AG20443 (cell line): ENCODE results near the gene MEGF10.
A peak's percentile ranks its signal among the peaks of the same experiment; 100 is the strongest.
"Not testable (repeated sequence)": the region's sequence is repeated elsewhere in the genome, so short reads cannot be mapped to it uniquely, and the experiment has no call there.

Source experiments
- DNase-seq: peaks from one replicate; pipeline ENCODE4 v3.0.0; 2012; ENCODE audit warnings: low spot score, mixed read lengths

Gene MEGF10

GRCh38 chr5:127290019-127290945 lies at the start of gene MEGF10:
Gene MEGF10 (plus strand): TSS chr5:127290796. CDS start chr5:127331309, 40,513 bp downstream.
- DNase-seq: peak; percentile 85

- no peak for DNase-seq
These were observed 47.6 kb upstream of the MEGF10 start for GRCh38 chr5:127243011-127243410.

- DNase-seq: no peak
These were observed 35.8 kb upstream of the MEGF10 start for GRCh38 chr5:127254729-127255284.

- DNase-seq: no peak
These were observed 33.6 kb upstream of the MEGF10 start for GRCh38 chr5:127256886-127257597.

GRCh38 chr5:127260686-127261085 lies 29.9 kb upstream of the MEGF10 start:
- DNase-seq: no peak

- DNase-seq: not testable (repeated sequence)
These were observed 25.1 kb upstream of the MEGF10 start for GRCh38 chr5:127265473-127265872.

- not testable (repeated sequence) for DNase-seq
These were observed 22.3 kb upstream of the MEGF10 start for GRCh38 chr5:127268342-127268741.

- not testable (repeated sequence) for DNase-seq
These were observed 19.9 kb upstream of the MEGF10 start for GRCh38 chr5:127270713-127271112.

- DNase-seq: no peak
These were observed 14.9 kb upstream of the MEGF10 start for GRCh38 chr5:127275641-127276193.

- DNase-seq: no peak
These were observed 9.9 kb upstream of the MEGF10 start for GRCh38 chr5:127280491-127281220.

- DNase-seq: no peak
These were observed 9.0 kb upstream of the MEGF10 start for GRCh38 chr5:127281609-127282008.

GRCh38 chr5:127288676-127289075 lies 1.9 kb upstream of the MEGF10 start:
- DNase-seq: no peak

- no peak for DNase-seq
These were observed 524 bp downstream of the MEGF10 start for GRCh38 chr5:127290946-127291693.

GRCh38 chr5:127292030-127292735 lies 1.6 kb downstream of the MEGF10 start:
- no peak for DNase-seq

- DNase-seq: no peak
These were observed 2.8 kb downstream of the MEGF10 start for GRCh38 chr5:127293373-127293772.

- no peak for DNase-seq
These were observed 4.2 kb downstream of the MEGF10 start for GRCh38 chr5:127294829-127295228.

- DNase-seq: no peak
These were observed 4.9 kb downstream of the MEGF10 start for GRCh38 chr5:127295454-127295853.

- no peak for DNase-seq
These were observed 5.7 kb downstream of the MEGF10 start for GRCh38 chr5:127296321-127296720.

GRCh38 chr5:127296894-127297293 lies 6.3 kb downstream of the MEGF10 start:
- DNase-seq: not testable (repeated sequence)

GRCh38 chr5:127297348-127298035 lies 6.9 kb downstream of the MEGF10 start:
- no peak for DNase-seq
